AG04449 (cell line): ENCODE measurements around the gene MALRD1.

Experiments
- CTCF ChIA-PET: fragments of 350-600 bp; formaldehyde crosslinking; extraction: SDS; loops from one replicate; lab custom pipeline; 2021; ENCODE audit warnings: antibody characterized with exemption; lab: Yijun Ruan, JAX
- POLR2A ChIA-PET: fragments of 400-600, 350-600 bp; formaldehyde crosslinking; extraction: SDS; loops from one replicate; lab custom pipeline; 2020; ENCODE audit warnings: antibody characterized with exemption, inconsistent platforms; lab: Yijun Ruan, JAX
- DNase-seq: peaks from one replicate; pipeline ENCODE4 v3.0.0-alpha.2; 2010; ENCODE audit warnings: low read depth, low spot score
- H3K4me3 ChIP-seq: 2 replicates; pipeline ENCODE4 v1.5.1; 2011; ENCODE audit warnings: low read depth, mild to moderate bottlenecking, control low read depth, low read length
- CTCF ChIP-seq: IDR thresholded peaks from one replicate; pipeline ENCODE4 v1.5.1; 2011; ENCODE audit warnings: mild to moderate bottlenecking, moderate library complexity, low read length, control low read depth, inconsistent platforms; ENCODE audit not compliant: insufficient read depth; ENCODE audit errors: missing control alignments

Gene MALRD1

GRCh38 chr10:19707376-19707775 lies 658.8 kb downstream of the MALRD1 start:
- POLR2A ChIA-PET, result no interaction called here
- no peak overlapping the region for H3K4me3 ChIP-seq
- CTCF ChIA-PET, result no interaction called here
- no peak for DNase-seq
- TF ChIP-seq CTCF, result no peak

- ChIA-PET POLR2A (interaction anchor here (0.6 kb wide), 1 partner anchor 1235 kb away, joined by 4 read pairs; no protein-coding TSS in a partner anchor), CTCF (no interaction called here)
- no peak overlapping the region for H3K4me3 ChIP-seq
- no peak for TF ChIP-seq CTCF
- no peak for DNase-seq
Measured at GRCh38 chr10:19708031-19708430, 659.4 kb downstream of the MALRD1 start.

- ChIA-PET CTCF (no interaction called here), POLR2A (no interaction called here)
- H3K4me3 ChIP-seq, result no peak overlapping the region
- DNase-seq, result no peak
- no peak for TF ChIP-seq CTCF
Measured at GRCh38 chr10:19710600-19710999, 662.0 kb downstream of the MALRD1 start.

GRCh38 chr10:19713159-19713558 lies 664.6 kb downstream of the MALRD1 start:
- no peak overlapping the region for H3K4me3 ChIP-seq
- ChIA-PET CTCF (no interaction called here), POLR2A (no interaction called here)
- no peak for TF ChIP-seq CTCF
- no peak for DNase-seq

- ChIA-PET CTCF (no interaction called here), POLR2A (no interaction called here)
- no peak overlapping the region for H3K4me3 ChIP-seq
- no peak for TF ChIP-seq CTCF
- DNase-seq, result no peak
Measured at GRCh38 chr10:19713800-19714525, 665.4 kb downstream of the MALRD1 start.

- ChIA-PET CTCF (no interaction called here), POLR2A (no interaction called here)
- no peak overlapping the region for H3K4me3 ChIP-seq
- TF ChIP-seq CTCF, result no peak
- DNase-seq, result no peak
Measured at GRCh38 chr10:19719284-19719683, 670.7 kb downstream of the MALRD1 start.
